Astrocyte of the spinal cord (primary cell): Measurements from ENCODE around the gene CDH8.
A peak's percentile ranks its signal among the peaks of the same experiment; 100 is the strongest.

Experiments used
- DNase-seq: peaks from one replicate; pipeline ENCODE4 v3.0.0; 2011; ENCODE audit warnings: low read depth, low spot score
- H3K4me3 ChIP-seq: 2 replicates; pipeline ENCODE4 v1.5.1; 2011; ENCODE audit warnings: low read depth, mild to moderate bottlenecking, low read length, moderate library complexity
- in situ Hi-C: cut with HindIII; loops from 2 replicates; pipeline ENCODE4 v1.10.0; 2017; ENCODE audit warnings: low sequenced_read_pairs
- TF ChIP-seq, protein P1 (sequence below): IDR thresholded peaks from 2 replicates; pipeline ENCODE4 v1.5.1; 2012; ENCODE audit warnings: low read depth, mild to moderate bottlenecking, low read length, inconsistent platforms

The CDH8 gene

DNA sequence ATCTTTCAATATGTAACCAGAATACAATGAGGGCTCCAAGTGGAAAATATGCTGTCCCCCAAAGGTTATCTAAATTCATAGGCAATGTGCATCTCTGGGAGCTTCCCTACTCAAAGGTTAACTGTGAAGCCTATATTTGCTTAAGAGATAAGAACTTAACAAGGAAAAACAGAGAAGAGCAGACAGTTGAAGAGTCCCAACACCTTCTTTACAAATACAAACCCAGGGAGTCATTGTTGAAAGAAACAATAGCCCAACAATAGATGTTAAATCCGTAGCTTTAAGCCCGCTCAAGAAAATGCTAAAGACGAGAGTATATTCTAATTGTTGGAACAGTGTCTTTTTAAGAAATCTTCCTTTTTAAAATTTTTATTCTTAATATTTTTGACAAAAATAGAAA lies 87.8 kb downstream of the CDH8 start:
- TF ChIP-seq, protein P1, sequence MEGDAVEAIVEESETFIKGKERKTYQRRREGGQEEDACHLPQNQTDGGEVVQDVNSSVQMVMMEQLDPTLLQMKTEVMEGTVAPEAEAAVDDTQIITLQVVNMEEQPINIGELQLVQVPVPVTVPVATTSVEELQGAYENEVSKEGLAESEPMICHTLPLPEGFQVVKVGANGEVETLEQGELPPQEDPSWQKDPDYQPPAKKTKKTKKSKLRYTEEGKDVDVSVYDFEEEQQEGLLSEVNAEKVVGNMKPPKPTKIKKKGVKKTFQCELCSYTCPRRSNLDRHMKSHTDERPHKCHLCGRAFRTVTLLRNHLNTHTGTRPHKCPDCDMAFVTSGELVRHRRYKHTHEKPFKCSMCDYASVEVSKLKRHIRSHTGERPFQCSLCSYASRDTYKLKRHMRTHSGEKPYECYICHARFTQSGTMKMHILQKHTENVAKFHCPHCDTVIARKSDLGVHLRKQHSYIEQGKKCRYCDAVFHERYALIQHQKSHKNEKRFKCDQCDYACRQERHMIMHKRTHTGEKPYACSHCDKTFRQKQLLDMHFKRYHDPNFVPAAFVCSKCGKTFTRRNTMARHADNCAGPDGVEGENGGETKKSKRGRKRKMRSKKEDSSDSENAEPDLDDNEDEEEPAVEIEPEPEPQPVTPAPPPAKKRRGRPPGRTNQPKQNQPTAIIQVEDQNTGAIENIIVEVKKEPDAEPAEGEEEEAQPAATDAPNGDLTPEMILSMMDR, result no peak
- no peak overlapping the region for H3K4me3 ChIP-seq
- in situ Hi-C loops, result no loop called here
- no peak for DNase-seq

DNA sequence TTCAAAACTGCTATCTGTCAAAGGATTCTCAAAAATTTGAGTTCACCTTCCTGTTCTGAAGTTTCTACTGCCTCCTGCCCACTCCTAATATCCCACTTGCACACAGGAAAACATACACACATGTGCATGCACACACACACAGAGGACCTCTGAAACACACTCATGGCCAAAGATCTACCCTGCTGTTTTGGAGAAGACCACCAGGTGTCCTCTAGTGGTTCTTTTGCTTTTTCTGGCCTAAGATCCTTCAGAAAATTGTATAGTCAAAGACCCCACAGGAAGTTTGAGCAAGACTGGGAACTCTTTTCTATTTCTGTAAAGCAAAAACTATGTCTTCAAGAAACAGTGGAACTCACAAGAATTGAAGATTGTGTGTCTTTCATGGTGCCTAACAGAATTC lies 90.2 kb downstream of the CDH8 start:
- TF ChIP-seq, protein P1, result no peak
- in situ Hi-C loops, result no loop called here
- no peak for DNase-seq

DNA sequence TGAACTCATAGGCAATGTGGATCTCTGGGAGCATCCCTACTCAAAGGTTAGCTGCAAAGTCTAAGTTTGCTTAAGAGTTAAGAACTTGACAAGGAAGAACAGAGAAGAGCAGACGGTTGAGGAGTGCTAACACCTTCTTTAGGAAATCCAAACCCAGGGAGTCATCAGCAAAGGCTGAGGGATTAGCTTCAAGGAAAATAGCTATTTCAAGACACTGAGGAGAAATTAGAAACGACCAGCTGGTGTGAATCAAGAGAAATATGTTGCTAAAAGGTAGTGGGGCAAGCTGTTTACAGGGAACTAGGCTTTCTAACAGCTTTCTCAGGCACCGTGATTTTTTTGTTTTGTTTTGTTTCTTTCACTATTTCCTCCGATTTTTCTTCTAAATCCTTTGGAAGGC lies 90.7 kb downstream of the CDH8 start:
- in situ Hi-C loops, result no loop called here
- TF ChIP-seq, protein P1, result no peak
- DNase-seq, result no peak
- no peak overlapping the region for H3K4me3 ChIP-seq

More for the DNA sequence above, 90.2 kb downstream of the CDH8 start:
- no peak overlapping the region for H3K4me3 ChIP-seq

DNA sequence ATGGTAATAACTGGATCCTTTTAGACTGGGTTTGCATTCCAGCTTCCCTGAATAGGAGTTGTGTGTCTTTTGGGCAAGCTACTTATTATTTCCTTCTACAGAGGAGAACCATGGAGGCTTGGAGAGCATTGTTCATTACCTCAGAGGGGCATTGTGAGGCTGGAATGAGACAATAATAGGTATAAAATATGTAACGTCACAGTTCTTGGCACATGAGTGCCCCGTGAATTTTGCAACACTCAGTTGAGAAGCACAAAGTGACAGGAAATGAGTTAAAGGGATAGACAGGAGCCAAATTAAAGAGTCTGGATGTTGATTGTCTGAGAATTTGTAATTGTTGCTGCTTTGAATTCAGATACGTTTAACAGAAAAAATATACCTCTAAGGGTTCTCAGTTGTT lies 92.2 kb downstream of the CDH8 start:
- no peak overlapping the region for H3K4me3 ChIP-seq
- TF ChIP-seq, protein P1, result no peak
- no peak for DNase-seq
- in situ Hi-C loops, result no loop called here

DNA sequence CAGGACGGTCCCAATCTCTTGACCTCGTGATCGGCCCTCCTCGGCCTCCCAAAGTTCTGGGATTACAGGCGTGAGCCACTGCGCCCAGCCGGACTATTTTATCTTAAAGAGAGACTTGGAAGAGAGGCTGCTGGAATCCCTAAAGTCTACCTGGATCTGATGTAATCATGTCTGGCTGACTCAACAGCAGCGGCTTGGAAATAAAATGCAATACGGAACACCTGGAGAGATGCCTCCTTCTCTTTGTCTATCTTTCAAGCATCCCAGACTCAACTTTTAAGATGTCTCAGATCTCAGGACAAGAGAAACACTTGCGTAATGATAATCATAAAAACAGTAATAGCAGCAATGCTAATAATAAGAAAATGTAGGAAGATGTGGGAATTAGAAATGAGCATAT lies 95.6 kb downstream of the CDH8 start:
- no peak overlapping the region for H3K4me3 ChIP-seq
- TF ChIP-seq, protein P1, result no peak
- no peak for DNase-seq
- in situ Hi-C loops, result no loop called here

DNA sequence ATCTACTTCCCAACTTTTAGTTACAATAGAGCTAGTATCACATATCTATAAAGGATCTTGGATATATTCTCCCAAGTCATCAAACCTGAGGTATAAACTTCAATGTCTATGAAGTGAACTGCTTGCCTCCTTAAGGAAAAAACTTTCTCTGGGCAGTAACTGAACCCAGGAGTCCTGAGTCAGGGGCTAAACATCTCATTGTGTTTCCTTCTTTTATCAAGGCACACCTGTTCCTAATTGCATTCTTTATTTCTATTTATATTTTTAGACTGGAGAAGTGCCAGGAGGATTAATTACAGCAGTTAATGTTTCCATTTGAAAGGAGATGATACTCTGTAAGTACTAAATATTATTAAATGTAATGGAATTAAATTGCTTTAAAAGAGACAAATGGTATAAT lies 98.6 kb downstream of the CDH8 start:
- in situ Hi-C loops, result no loop called here
- TF ChIP-seq, protein P1, result no peak
- H3K4me3 ChIP-seq, result no peak overlapping the region
- no peak for DNase-seq

DNA sequence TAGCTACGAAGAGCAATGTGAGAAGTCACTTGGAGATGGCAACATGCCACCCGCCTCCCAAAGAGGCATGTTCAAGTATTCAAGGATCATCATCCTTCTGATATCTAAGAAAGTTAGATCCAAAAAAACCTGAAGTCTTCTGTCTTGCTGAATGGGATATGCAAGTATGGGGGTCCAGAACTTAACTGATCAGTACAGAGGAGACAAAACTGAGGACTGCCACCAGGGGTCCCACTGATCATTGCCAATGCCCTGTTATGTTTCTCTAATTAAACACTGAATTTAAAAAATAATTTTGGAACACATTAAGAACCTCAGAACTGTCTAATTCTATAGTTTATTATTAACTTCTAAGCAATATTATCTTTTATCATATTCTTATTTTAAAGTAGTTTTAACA lies 99.7 kb downstream of the CDH8 start:
- in situ Hi-C loops, result no loop called here
- DNase-seq, result no peak

More for the DNA sequence above, 99.7 kb downstream of the CDH8 start:
- TF ChIP-seq, protein P1, result peak; percentile 36
- no peak overlapping the region for H3K4me3 ChIP-seq
